OCI-LY1 (cell line): ENCODE measurements around the gene IL16.

Experiments
- H2AFZ ChIP-seq: fragments of 200-600 bp; sonication (generic), shearing (Covaris generic); 2 replicates; pipeline ENCODE4 v1.6.0; 2014; ENCODE audit warnings: antibody characterized with exemption, mild to moderate bottlenecking, low read length
- H3F3A ChIP-seq: fragments of 200-600 bp; sonication (generic), shearing (Covaris generic); 2 replicates; pipeline ENCODE4 v1.6.0; 2014; ENCODE audit warnings: mild to moderate bottlenecking, antibody characterized with exemption, low read length, moderate library complexity; ENCODE audit not compliant: insufficient read depth
- H3K27ac ChIP-seq: fragments of 200-600 bp; sonication (generic); 2 replicates; pipeline ENCODE4 v1.5.1; 2014; ENCODE audit warnings: low read length, mixed run types, mild to moderate bottlenecking, low read depth; ENCODE audit not compliant: poor library complexity, severe bottlenecking
- H3K27me3 ChIP-seq: fragments of 200-600 bp; sonication (generic); 2 replicates; pipeline ENCODE4 v1.6.0; 2014; ENCODE audit warnings: antibody characterized with exemption, mild to moderate bottlenecking, low read length, moderate library complexity; ENCODE audit not compliant: insufficient read depth
- H3K36me3 ChIP-seq: fragments of 200-600 bp; sonication (generic); 2 replicates; pipeline ENCODE4 v1.6.1; 2014; ENCODE audit warnings: mild to moderate bottlenecking, antibody characterized with exemption, low read length, moderate library complexity, mixed read lengths; ENCODE audit not compliant: insufficient read depth
- H3K4me1 ChIP-seq: fragments of 200-600 bp; sonication (generic); 2 replicates; pipeline ENCODE4 v1.5.1; 2014; ENCODE audit warnings: mild to moderate bottlenecking, low read length, moderate library complexity; ENCODE audit not compliant: insufficient read depth, severe bottlenecking
- H3K4me2 ChIP-seq: fragments of 200-600 bp; sonication (generic), shearing (Covaris generic); 2 replicates; pipeline ENCODE4 v1.6.1; 2014; ENCODE audit warnings: low read length
- H3K4me3 ChIP-seq: fragments of 200-600 bp; sonication (generic); 2 replicates; pipeline ENCODE4 v1.5.1; 2014; ENCODE audit warnings: low read length, low read depth, mild to moderate bottlenecking, mixed read lengths; ENCODE audit not compliant: poor library complexity, severe bottlenecking
- H3K79me2 ChIP-seq: fragments of 200-600 bp; shearing (Covaris generic); 2 replicates; pipeline ENCODE4 v1.6.1; 2016; ENCODE audit warnings: mixed run types, low read length, mixed read lengths; ENCODE audit not compliant: insufficient read depth
- H3K9ac ChIP-seq: fragments of 200-600 bp; sonication (generic), shearing (Covaris generic); 2 replicates; pipeline ENCODE4 v1.6.1; 2014; ENCODE audit warnings: mild to moderate bottlenecking, low read length, mixed read lengths
- H3K9me2 ChIP-seq: fragments of 200-600 bp; sonication (generic), shearing (Covaris generic); 2 replicates; pipeline ENCODE4 v1.6.1; 2014; ENCODE audit warnings: low read depth, mild to moderate bottlenecking, low read length, mixed read lengths
- H3K9me3 ChIP-seq: fragments of 200-600 bp; shearing (Covaris generic); 2 replicates; pipeline ENCODE4 v1.6.1; 2014; ENCODE audit warnings: low read length, mixed read lengths
- H4K20me1 ChIP-seq: fragments of 200-600 bp; sonication (generic), shearing (Covaris generic); 2 replicates; pipeline ENCODE4 v1.6.0; 2016; ENCODE audit warnings: mild to moderate bottlenecking, low read length; ENCODE audit not compliant: insufficient read depth
- EZH2 ChIP-seq: fragments of 200-600 bp; sonication (generic), shearing (Covaris generic); IDR thresholded peaks from 2 replicates; pipeline ENCODE4 v1.8.0; 2017; ENCODE audit warnings: borderline replicate concordance, mixed run types, mild to moderate bottlenecking, antibody characterized with exemption, low read length, moderate library complexity, mixed read lengths
- TF ChIP-seq, protein P1 (sequence below): fragments of 200-600 bp; sonication (generic), shearing (Covaris generic); IDR thresholded peaks from 2 replicates; pipeline ENCODE4 v1.5.1; 2017; ENCODE audit warnings: mild to moderate bottlenecking, antibody characterized with exemption, low read length, moderate library complexity, mixed read lengths

IL16 gene

GRCh38 chr15:81315452-81316175 is 118.9 kb downstream of the IL16 start:
- no peak overlapping the region for H3K4me2 ChIP-seq
- H3K36me3 ChIP-seq = peaks cover 43% of the 10 kb centered on the region
- H3K27ac ChIP-seq = no peak overlapping the region
- H3K79me2 ChIP-seq = no peaks in the 10 kb centered on the region
- H4K20me1 ChIP-seq = no peaks in the 10 kb centered on the region
- H3K27me3 ChIP-seq = no peaks in the 10 kb centered on the region
- peaks cover 8% of the 10 kb centered on the region; the same call in 1 of the 2 replicates for H3F3A ChIP-seq
- H3K4me3 ChIP-seq = no peak overlapping the region
- H3K9ac ChIP-seq = no peak overlapping the region
- no peaks in the 10 kb centered on the region for H3K9me2 ChIP-seq
- H3K4me1 ChIP-seq = peaks cover 32% of the 10 kb centered on the region
- TF ChIP-seq, protein P1, sequence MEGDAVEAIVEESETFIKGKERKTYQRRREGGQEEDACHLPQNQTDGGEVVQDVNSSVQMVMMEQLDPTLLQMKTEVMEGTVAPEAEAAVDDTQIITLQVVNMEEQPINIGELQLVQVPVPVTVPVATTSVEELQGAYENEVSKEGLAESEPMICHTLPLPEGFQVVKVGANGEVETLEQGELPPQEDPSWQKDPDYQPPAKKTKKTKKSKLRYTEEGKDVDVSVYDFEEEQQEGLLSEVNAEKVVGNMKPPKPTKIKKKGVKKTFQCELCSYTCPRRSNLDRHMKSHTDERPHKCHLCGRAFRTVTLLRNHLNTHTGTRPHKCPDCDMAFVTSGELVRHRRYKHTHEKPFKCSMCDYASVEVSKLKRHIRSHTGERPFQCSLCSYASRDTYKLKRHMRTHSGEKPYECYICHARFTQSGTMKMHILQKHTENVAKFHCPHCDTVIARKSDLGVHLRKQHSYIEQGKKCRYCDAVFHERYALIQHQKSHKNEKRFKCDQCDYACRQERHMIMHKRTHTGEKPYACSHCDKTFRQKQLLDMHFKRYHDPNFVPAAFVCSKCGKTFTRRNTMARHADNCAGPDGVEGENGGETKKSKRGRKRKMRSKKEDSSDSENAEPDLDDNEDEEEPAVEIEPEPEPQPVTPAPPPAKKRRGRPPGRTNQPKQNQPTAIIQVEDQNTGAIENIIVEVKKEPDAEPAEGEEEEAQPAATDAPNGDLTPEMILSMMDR = no peak
- TF ChIP-seq EZH2 = no peak
- H2AFZ ChIP-seq = no peak overlapping the region
- H3K9me3 ChIP-seq = no peaks in the 10 kb centered on the region

DNA sequence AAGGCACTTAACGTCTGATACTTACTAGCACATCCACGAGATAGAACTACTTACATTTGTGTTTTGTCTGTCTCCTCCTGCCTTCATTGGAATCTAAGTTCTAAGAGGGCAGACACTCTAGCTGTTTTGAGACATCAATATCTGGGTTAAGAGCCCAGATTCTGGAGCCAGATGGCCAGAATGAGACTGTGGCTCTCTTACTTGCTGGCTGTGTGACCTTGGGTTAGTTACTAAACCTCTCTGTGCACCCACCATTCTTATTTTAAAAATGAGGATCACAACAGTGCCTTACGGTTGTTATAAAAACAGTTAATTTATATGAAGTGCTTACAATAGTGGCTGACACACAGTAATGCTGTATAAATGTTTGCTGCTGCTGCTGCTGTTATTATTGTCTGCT is 119.6 kb downstream of the IL16 start:
- Histone ChIP-seq H3K4me1 (peaks cover 30% of the 10 kb centered on the region), H3K27me3 (no peaks in the 10 kb centered on the region), H3K4me2 (no peak overlapping the region), H3K79me2 (no peaks in the 10 kb centered on the region), H3K9ac (no peak overlapping the region), H3K36me3 (peaks cover 40% of the 10 kb centered on the region), H3K4me3 (no peak overlapping the region), H3K9me3 (no peaks in the 10 kb centered on the region), H4K20me1 (no peaks in the 10 kb centered on the region), H3F3A (peaks cover 7% of the 10 kb centered on the region; the same call in 1 of the 2 replicates), H2AFZ (no peak overlapping the region), H3K9me2 (no peaks in the 10 kb centered on the region), H3K27ac (no peak overlapping the region)
- TF ChIP-seq, protein P1 = no peak
- TF ChIP-seq EZH2 = no peak

DNA sequence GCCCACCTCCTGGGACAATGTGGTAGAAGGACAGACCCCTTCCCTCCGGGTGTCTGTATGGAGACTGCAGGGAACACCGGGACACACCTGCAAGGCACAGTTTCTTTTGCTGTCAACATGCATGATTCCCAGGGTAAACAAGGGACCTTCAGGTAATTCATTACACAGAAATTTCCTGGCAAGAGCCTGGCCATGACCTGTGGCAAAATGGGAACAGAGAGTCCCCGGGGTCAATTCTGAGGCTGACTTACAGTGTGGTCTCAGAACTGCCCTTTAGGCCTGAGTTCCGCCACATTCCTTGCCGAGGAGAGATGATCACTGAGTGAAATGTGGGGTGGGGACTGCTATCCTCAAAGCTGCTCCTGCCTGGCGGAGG is 121.0 kb downstream of the IL16 start:
- Histone ChIP-seq H3K4me3 (no peak overlapping the region), H3K79me2 (no peaks in the 10 kb centered on the region), H4K20me1 (no peaks in the 10 kb centered on the region), H3K4me1 (peaks cover 19% of the 10 kb centered on the region), H3K27me3 (no peaks in the 10 kb centered on the region), H2AFZ (no peak overlapping the region), H3K27ac (peak overlapping the region; percentile 52), H3K36me3 (peaks cover 32% of the 10 kb centered on the region), H3K4me2 (no peak overlapping the region), H3K9me2 (no peaks in the 10 kb centered on the region), H3F3A (no peaks in the 10 kb centered on the region), H3K9ac (no peak overlapping the region; the same call in 1 of the 2 replicates), H3K9me3 (no peaks in the 10 kb centered on the region)
- TF ChIP-seq, protein P1 = no peak
- no peak for TF ChIP-seq EZH2
